ENCODE results near the gene AKR1A1. TPM values are rescaled to one million over a fixed set of nuclear protein-coding genes. Genes with fewer than 3 reads are reported as not detected.

AKR1A1 gene
- 113 and 120 TPM in 2 replicates for total RNA-seq

GRCh38 chr1:45550401-45551351 is at the start of gene AKR1A1:
Gene AKR1A1, plus strand, starts transcription at chr1:45550826. Its CDS starts 10,969 bp downstream, at chr1:45561795.

GRCh38 chr1:45521413-45522323 is 29.0 kb upstream of the AKR1A1 start, which contains the start of gene PRDX1:
Gene PRDX1, minus strand, starts transcription at chr1:45521884. Its CDS starts 2,841 bp downstream, at chr1:45519043.

GRCh38 chr1:45583666-45584350 is 33.2 kb downstream of the AKR1A1 start, which contains the start of gene NASP:
Gene NASP, plus strand, starts transcription at chr1:45584041. Its CDS starts 106 bp downstream, at chr1:45584147.

Other genes starting within 250 kb of the AKR1A1 start
- gene HPDL, start 223.9 kb upstream of the AKR1A1 start, total RNA-seq, result 0.33 and 0.86 TPM in 2 replicates
- 7.6 and 7.8 TPM in 2 replicates for gene TOE1, start 210.7 kb upstream of the AKR1A1 start, total RNA-seq
- gene MUTYH, start 210.4 kb upstream of the AKR1A1 start, total RNA-seq, result 8.7 and 12.1 TPM in 2 replicates
- 1.3 and 4.9 TPM in 2 replicates for gene TESK2, start 59.7 kb upstream of the AKR1A1 start, total RNA-seq
- gene CCDC163, start 50.8 kb upstream of the AKR1A1 start, total RNA-seq, result 0.59 and 0.78 TPM in 2 replicates
- 2.9 and 3.3 TPM in 2 replicates for gene MMACHC, start 50.5 kb upstream of the AKR1A1 start, total RNA-seq
- 350 and 387 TPM in 2 replicates for gene PRDX1, start 28.9 kb upstream of the AKR1A1 start, total RNA-seq
- gene NASP, start 33.2 kb downstream of the AKR1A1 start, total RNA-seq, result 15.3 and 23.1 TPM in 2 replicates
- gene CCDC17, start 73.2 kb downstream of the AKR1A1 start, total RNA-seq, result 1.0 and 1.2 TPM in 2 replicates
- 72.1 and 80.4 TPM in 2 replicates for gene GPBP1L1, start 135.7 kb downstream of the AKR1A1 start, total RNA-seq
- 7.6 and 10.5 TPM in 2 replicates for gene TMEM69, start 137.4 kb downstream of the AKR1A1 start, total RNA-seq
- gene IPP, start 199.8 kb downstream of the AKR1A1 start, total RNA-seq, result 13.7 and 16.0 TPM in 2 replicates

All from smooth muscle cell of the pulmonary artery (primary cell).